SK-N-SH (cell line): Measurements from ENCODE around the gene PSMC3. TPM values are rescaled to one million over a fixed set of nuclear protein-coding genes. Genes with fewer than 3 reads are reported as not detected.

Source experiments
- CTCF ChIA-PET: fragments of 300-600, 350-600 bp; formaldehyde crosslinking; extraction: SDS; loops from one replicate; lab custom pipeline; 2021; lab: Yijun Ruan, JAX
- POLR2A ChIA-PET: fragments of 350-600 bp; sonication (Branson Sonifier 250); formaldehyde crosslinking; extraction: SDS; loops from one replicate; lab custom pipeline; 2020; ENCODE audit warnings: antibody characterized with exemption, inconsistent platforms; lab: Yijun Ruan, JAX
- DNase-seq: peaks from one replicate; pipeline ENCODE4 v3.0.0; 2012
- H2AFZ ChIP-seq: fragments of 200-600 bp; sonication (generic); 2 replicates; pipeline ENCODE4 v1.8.1; 2016; ENCODE audit warnings: antibody characterized with exemption, mild to moderate bottlenecking, low read depth
- H3F3A ChIP-seq: fragments of 200-600 bp; sonication (generic); replicated peaks from 2 replicates; pipeline ENCODE3; 2016; ENCODE audit warnings: antibody characterized with exemption, mild to moderate bottlenecking; ENCODE audit not compliant: insufficient read depth
- H3K27ac ChIP-seq, 2 experiments: fragments of 200-500 bp in 1 of 2; fragments of 200-600 bp in 1 of 2; sonication (Bioruptor generic) in 1 of 2; sonication (generic), shearing (Covaris generic) in 1 of 2; 2 replicates each; pipeline versions ENCODE4 v1.5.1 to v1.6.1; 2014 to 2016; ENCODE audit warnings: low read depth in 2 of 2, inconsistent platforms in 1 of 2, low read length in 1 of 2, mild to moderate bottlenecking in 1 of 2, mixed read lengths in 1 of 2
- H3K27me3 ChIP-seq: fragments of 200-600 bp; sonication (generic), shearing (Covaris generic); 2 replicates; pipeline ENCODE4 v1.6.1; 2016; ENCODE audit warnings: mixed run types; ENCODE audit not compliant: insufficient read depth
- H3K36me3 ChIP-seq, 2 experiments: fragments of 200-500 bp in 1 of 2; fragments of 200-600 bp in 1 of 2; sonication (Bioruptor generic) in 1 of 2; sonication (generic) in 1 of 2; replicated peaks in 1 of 2; 2 replicates each; pipeline versions ENCODE3 to v1.5.1; 2014 to 2016; ENCODE audit warnings: low read length in 1 of 2, mild to moderate bottlenecking in 1 of 2; ENCODE audit not compliant: insufficient read depth in 2 of 2, control insufficient read depth in 1 of 2
- H3K4me1 ChIP-seq, 2 experiments: fragments of 200-500 bp in 1 of 2; fragments of 200-600 bp in 1 of 2; sonication (Bioruptor generic) in 1 of 2; sonication (generic), shearing (Covaris generic) in 1 of 2; 2 replicates each; pipeline versions ENCODE4 v1.5.1 to v1.6.1; 2014 to 2016; ENCODE audit warnings: low read depth in 1 of 2, low read length in 1 of 2, mixed run types in 1 of 2; ENCODE audit not compliant: insufficient read depth in 2 of 2, control insufficient read depth in 1 of 2
- H3K4me2 ChIP-seq: fragments of 200-600 bp; sonication (generic), shearing (Covaris generic); 2 replicates; pipeline ENCODE4 v1.6.1; 2017; ENCODE audit warnings: mixed run types
- H3K4me3 ChIP-seq, 2 experiments: fragments of 200-500 bp in 1 of 2; fragments of 200-600 bp in 1 of 2; sonication (Bioruptor generic) in 1 of 2; sonication (generic), shearing (Covaris generic) in 1 of 2; 2 replicates each; pipeline versions ENCODE4 v1.5.1 to v1.8.1; 2014 to 2016; ENCODE audit warnings: low read depth in 2 of 2, inconsistent platforms in 1 of 2, low read length in 1 of 2, mild to moderate bottlenecking in 1 of 2, mixed read lengths in 1 of 2, moderate library complexity in 1 of 2
- H3K79me2 ChIP-seq: fragments of 200-600 bp; sonication (generic); 2 replicates; pipeline ENCODE4 v1.8.1; 2017; ENCODE audit warnings: mild to moderate bottlenecking; ENCODE audit not compliant: insufficient read depth
- H3K9ac ChIP-seq: fragments of 200-600 bp; sonication (generic); 2 replicates; pipeline ENCODE4 v1.6.1; 2017; ENCODE audit warnings: mixed run types
- H3K9me2 ChIP-seq: fragments of 200-600 bp; sonication (generic); 2 replicates; pipeline ENCODE4 v1.6.1; 2017; ENCODE audit warnings: mixed run types
- H3K9me3 ChIP-seq: fragments of 200-600 bp; sonication (generic); 2 replicates; pipeline ENCODE4 v1.6.1; 2017; ENCODE audit warnings: mixed run types, mild to moderate bottlenecking, moderate library complexity
- H4K20me1 ChIP-seq: fragments of 200-600 bp; sonication (generic); 2 replicates; pipeline ENCODE4 v1.6.1; 2017; ENCODE audit warnings: mild to moderate bottlenecking, mixed run types; ENCODE audit not compliant: insufficient read depth
- EP300 ChIP-seq, 2 experiments: IDR thresholded peaks; 2 replicates each; pipeline versions ENCODE4 v1.4.0 to v1.6.1; 2012; ENCODE audit warnings: borderline replicate concordance in 1 of 2, low read depth in 1 of 2, low read length in 1 of 2
- FOSL2 ChIP-seq: IDR thresholded peaks from 2 replicates; pipeline ENCODE4 v1.4.0; 2012; ENCODE audit warnings: low read depth, mild to moderate bottlenecking, moderate library complexity, borderline replicate concordance
- GABPA ChIP-seq: IDR thresholded peaks from 2 replicates; pipeline ENCODE4 v1.4.0; 2012; ENCODE audit warnings: low read depth, mild to moderate bottlenecking
- GATA2 ChIP-seq: sonication (generic); formaldehyde crosslinking; IDR thresholded peaks from 2 replicates; pipeline ENCODE4 v1.5.0; 2020; ENCODE audit warnings: mild to moderate bottlenecking, missing genetic modification reagents
- IRF3 ChIP-seq: fragments of 150-350 bp; IDR thresholded peaks from 2 replicates; pipeline ENCODE4 v1.6.1; 2016; ENCODE audit warnings: mild to moderate bottlenecking, low read depth, low read length
- JUND ChIP-seq: IDR thresholded peaks from 2 replicates; pipeline ENCODE4 v1.4.0; 2012
- MAX ChIP-seq: IDR thresholded peaks from 2 replicates; pipeline ENCODE4 v1.4.0; 2012; ENCODE audit warnings: low read depth
- NRF1 ChIP-seq: IDR thresholded peaks from 2 replicates; pipeline ENCODE4 v1.6.1; 2012; ENCODE audit warnings: low read depth, mild to moderate bottlenecking, low read length
- PBX3 ChIP-seq: IDR thresholded peaks from 2 replicates; pipeline ENCODE4; 2012
- POLR2AphosphoS5 ChIP-seq: IDR thresholded peaks from 2 replicates; pipeline ENCODE4 v1.6.1; 2012; ENCODE audit warnings: low read depth, low read length
- RCOR1 ChIP-seq: fragments of 150-350 bp; IDR thresholded peaks from 2 replicates; pipeline ENCODE4 v1.6.1; 2017; ENCODE audit warnings: antibody characterized with exemption, low read length
- TAF1 ChIP-seq: IDR thresholded peaks from 2 replicates; pipeline ENCODE4 v1.6.1; 2012; ENCODE audit warnings: low read depth, mild to moderate bottlenecking, low read length, moderate library complexity, borderline replicate concordance
- USF2 ChIP-seq: fragments of 150-350 bp; IDR thresholded peaks from 2 replicates; pipeline ENCODE4 v1.6.1; 2017; ENCODE audit warnings: antibody characterized with exemption, low read length, low read depth, borderline replicate concordance
- ZBTB33 ChIP-seq: IDR thresholded peaks from 2 replicates; pipeline ENCODE4 v1.4.0; 2012; ENCODE audit warnings: low read depth, borderline replicate concordance
- WGBS: methylation state at CpG from one replicate; pipeline ENCODE4 v1.1.6; 2017; ENCODE audit warnings: low lambda C conversion rate; 5-methylcytosine and 5-hydroxymethylcytosine counted together
- polyA plus RNA-seq, 3 experiments: library from polyadenylated mRNA; depleted of rRNA; stranded (reverse); fragments of >200 nt; gene quantifications; 2 replicates each; pipeline ENCODE4 v1.2.3, GENCODE V29; 2012

PSMC3 gene
- polyA plus RNA-seq, 1 of the 3 experiments (the other 2 are of a cell fraction), result 184 TPM

GRCh38 chr11:47435687-47436086 lies 9.4 kb upstream of the PSMC3 start:
- H3K4me3 ChIP-seq, result no peak overlapping the region
- no peak for DNase-seq
- ChIA-PET CTCF (no interaction called here), POLR2A (no interaction called here)
- no peak overlapping the region for H3K9ac ChIP-seq
- no peaks in the 10 kb centered on the region for H3K79me2 ChIP-seq
- no peaks in the 10 kb centered on the region for H3K9me3 ChIP-seq
- no peak overlapping the region for H3K27ac ChIP-seq
- no peaks in the 10 kb centered on the region for H3K27me3 ChIP-seq
- no peak for TF ChIP-seq GABPA
- TF ChIP-seq IRF3, result no peak
- no peak for TF ChIP-seq USF2
- TF ChIP-seq JUND, result no peak
- TF ChIP-seq GATA2, result no peak
- TF ChIP-seq EP300 (IDR thresholded peaks at IDR 0.05; ENCODE audit: borderline replicate concordance in 1 of 2, low read depth in 1 of 2, low read length in 1 of 2), result no peak
- no peak for TF ChIP-seq MAX
- TF ChIP-seq ZBTB33, result no peak
- no peak for TF ChIP-seq PBX3
- no peak for TF ChIP-seq RCOR1
- TF ChIP-seq POLR2AphosphoS5, result no peak
- no peak for TF ChIP-seq FOSL2
- TF ChIP-seq NRF1, result no peak
- TF ChIP-seq TAF1, result no peak
- TF ChIP-seq, all 33 proteins: peak for 0
- Histone ChIP-seq H3K4me2 (no peak overlapping the region), H3K36me3 (no peaks in the 10 kb centered on the region), H3F3A (peaks cover 8% of the 10 kb centered on the region), H2AFZ (no peak overlapping the region), H3K4me1 (no peaks in the 10 kb centered on the region), H3K9me2 (no peaks in the 10 kb centered on the region), H4K20me1 (no peaks in the 10 kb centered on the region)
- WGBS, result 86% methylated on average over 3 of the region's 3 CpGs
